ENCODE data around the gene UCN. TPM values are rescaled to one million over a fixed set of nuclear protein-coding genes. Genes with fewer than 3 reads are reported as not detected.
A peak's percentile ranks its signal among the peaks of the same experiment; 100 is the strongest.

The UCN gene
- total and polyA plus RNA-seq, 10 of the 15 experiments (the other 5 are each of a cell fraction or from before 2014, with no cell fraction given): 0.10 to 3.8 (median 1.1) TPM; not detected in 1

DNA sequence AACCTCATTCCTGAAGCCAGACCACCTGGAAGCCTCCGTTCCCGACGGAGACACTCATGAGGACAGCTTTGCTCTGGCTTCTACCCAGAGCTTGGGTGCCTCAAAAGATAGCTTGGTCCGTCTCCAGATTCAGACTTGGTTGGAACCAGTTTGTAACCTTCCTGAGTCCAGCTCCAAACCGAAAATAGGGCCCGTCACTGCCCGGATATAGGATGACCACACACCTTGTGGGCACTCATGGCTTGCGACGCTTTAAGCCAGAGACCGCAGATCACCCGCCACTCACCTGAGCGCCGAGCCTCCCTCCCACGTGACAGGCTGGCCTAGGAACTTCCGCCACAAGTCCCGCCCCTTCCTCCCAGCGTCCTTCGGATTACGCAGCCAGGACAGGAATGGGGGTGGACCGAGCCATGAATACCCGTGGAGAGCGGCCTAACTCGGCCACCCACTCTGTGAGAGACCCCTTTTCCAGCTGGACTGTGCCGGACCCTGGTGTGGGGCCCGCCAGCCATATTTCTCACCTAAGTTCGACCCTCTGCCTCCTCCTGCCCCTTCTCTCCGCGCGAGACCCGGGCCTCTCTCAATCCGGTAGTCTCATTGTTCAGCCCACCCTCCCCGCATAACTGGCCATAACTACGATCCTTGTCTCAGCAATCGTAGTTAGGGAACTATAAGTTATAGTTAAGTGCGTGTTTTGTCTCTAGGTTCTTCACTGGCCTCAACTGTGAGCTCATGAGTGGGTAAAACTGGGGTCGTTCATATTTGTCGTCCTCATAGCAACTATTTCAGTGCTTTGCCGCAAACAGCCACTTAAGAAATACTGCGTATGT lies 14.7 kb upstream of the UCN start, which contains the start of gene MPV17 (continued):
- TF ChIP-seq, protein P1, sequence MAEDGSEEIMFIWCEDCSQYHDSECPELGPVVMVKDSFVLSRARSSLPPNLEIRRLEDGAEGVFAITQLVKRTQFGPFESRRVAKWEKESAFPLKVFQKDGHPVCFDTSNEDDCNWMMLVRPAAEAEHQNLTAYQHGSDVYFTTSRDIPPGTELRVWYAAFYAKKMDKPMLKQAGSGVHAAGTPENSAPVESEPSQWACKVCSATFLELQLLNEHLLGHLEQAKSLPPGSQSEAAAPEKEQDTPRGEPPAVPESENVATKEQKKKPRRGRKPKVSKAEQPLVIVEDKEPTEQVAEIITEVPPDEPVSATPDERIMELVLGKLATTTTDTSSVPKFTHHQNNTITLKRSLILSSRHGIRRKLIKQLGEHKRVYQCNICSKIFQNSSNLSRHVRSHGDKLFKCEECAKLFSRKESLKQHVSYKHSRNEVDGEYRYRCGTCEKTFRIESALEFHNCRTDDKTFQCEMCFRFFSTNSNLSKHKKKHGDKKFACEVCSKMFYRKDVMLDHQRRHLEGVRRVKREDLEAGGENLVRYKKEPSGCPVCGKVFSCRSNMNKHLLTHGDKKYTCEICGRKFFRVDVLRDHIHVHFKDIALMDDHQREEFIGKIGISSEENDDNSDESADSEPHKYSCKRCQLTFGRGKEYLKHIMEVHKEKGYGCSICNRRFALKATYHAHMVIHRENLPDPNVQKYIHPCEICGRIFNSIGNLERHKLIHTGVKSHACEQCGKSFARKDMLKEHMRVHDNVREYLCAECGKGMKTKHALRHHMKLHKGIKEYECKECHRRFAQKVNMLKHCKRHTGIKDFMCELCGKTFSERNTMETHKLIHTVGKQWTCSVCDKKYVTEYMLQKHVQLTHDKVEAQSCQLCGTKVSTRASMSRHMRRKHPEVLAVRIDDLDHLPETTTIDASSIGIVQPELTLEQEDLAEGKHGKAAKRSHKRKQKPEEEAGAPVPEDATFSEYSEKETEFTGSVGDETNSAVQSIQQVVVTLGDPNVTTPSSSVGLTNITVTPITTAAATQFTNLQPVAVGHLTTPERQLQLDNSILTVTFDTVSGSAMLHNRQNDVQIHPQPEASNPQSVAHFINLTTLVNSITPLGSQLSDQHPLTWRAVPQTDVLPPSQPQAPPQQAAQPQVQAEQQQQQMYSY (CRISPR knock-in tag; IDR thresholded peaks at IDR 0.05): no peak
- TF ChIP-seq EP300 (IDR thresholded peaks at IDR 0.05; ENCODE audit: borderline replicate concordance in 1 of 2, control insufficient read depth in 1 of 2, low read depth in 2 of 2, low read length in 2 of 2) (0 out of 4 replicates have a peak, but pooled peaks of 1 of the 2 experiments have one; percentile 12), HDAC2 (IDR thresholded peaks at IDR 0.05) (no peak), PAX5 (IDR thresholded peaks at IDR 0.05; ENCODE audit: borderline replicate concordance, low read depth, low read length) (no peak; the same call in 1 of the 2 replicates), NFXL1 (IDR thresholded peaks at IDR 0.05; ENCODE audit: borderline replicate concordance) (no peak), NFYA (IDR thresholded peaks at IDR 0.05; ENCODE audit: borderline replicate concordance, low read depth, low read length) (no peak), IRF4 (IDR thresholded peaks at IDR 0.05; ENCODE audit: low read depth, low read length) (no peak), WRNIP1 (IDR thresholded peaks at IDR 0.05; ENCODE audit: borderline replicate concordance, low read depth, low read length) (no peak), ESRRA (IDR thresholded peaks at IDR 0.05; ENCODE audit: low read length) (no peak), SRF (IDR thresholded peaks at IDR 0.05; ENCODE audit: low read depth in 2 of 2, low read length in 2 of 2) (no peak), CREB1 (IDR thresholded peaks at IDR 0.05; ENCODE audit: low read depth) (peak; percentile 52; the same call in 1 of the 2 replicates), CBX3 (IDR thresholded peaks at IDR 0.05; ENCODE audit: borderline replicate concordance, low read depth) (no peak), POU2F2 (IDR thresholded peaks at IDR 0.05; ENCODE audit: borderline replicate concordance, low read depth, low read length) (peak; percentile 68; the same call in 2 of the 3 replicates), DPF2 (IDR thresholded peaks at IDR 0.05) (no peak), EZH2 (IDR thresholded peaks at IDR 0.05; ENCODE audit: borderline replicate concordance, control insufficient read depth, low read depth, low read length) (no peak), RAD21 (IDR thresholded peaks at IDR 0.05; ENCODE audit: insufficient read depth, low read depth, low read length) (no peak), BRCA1 (IDR thresholded peaks at IDR 0.05; ENCODE audit: low read depth, low read length) (no peak), ZZZ3 (IDR thresholded peaks at IDR 0.05; ENCODE audit: control insufficient read depth, insufficient read length, low read depth) (no peak)
- TF ChIP-seq, protein P2, sequence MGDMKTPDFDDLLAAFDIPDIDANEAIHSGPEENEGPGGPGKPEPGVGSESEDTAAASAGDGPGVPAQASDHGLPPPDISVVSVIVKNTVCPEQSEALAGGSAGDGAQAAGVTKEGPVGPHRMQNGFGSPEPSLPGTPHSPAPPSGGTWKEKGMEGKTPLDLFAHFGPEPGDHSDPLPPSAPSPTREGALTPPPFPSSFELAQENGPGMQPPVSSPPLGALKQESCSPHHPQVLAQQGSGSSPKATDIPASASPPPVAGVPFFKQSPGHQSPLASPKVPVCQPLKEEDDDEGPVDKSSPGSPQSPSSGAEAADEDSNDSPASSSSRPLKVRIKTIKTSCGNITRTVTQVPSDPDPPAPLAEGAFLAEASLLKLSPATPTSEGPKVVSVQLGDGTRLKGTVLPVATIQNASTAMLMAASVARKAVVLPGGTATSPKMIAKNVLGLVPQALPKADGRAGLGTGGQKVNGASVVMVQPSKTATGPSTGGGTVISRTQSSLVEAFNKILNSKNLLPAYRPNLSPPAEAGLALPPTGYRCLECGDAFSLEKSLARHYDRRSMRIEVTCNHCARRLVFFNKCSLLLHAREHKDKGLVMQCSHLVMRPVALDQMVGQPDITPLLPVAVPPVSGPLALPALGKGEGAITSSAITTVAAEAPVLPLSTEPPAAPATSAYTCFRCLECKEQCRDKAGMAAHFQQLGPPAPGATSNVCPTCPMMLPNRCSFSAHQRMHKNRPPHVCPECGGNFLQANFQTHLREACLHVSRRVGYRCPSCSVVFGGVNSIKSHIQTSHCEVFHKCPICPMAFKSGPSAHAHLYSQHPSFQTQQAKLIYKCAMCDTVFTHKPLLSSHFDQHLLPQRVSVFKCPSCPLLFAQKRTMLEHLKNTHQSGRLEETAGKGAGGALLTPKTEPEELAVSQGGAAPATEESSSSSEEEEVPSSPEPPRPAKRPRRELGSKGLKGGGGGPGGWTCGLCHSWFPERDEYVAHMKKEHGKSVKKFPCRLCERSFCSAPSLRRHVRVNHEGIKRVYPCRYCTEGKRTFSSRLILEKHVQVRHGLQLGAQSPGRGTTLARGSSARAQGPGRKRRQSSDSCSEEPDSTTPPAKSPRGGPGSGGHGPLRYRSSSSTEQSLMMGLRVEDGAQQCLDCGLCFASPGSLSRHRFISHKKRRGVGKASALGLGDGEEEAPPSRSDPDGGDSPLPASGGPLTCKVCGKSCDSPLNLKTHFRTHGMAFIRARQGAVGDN (IDR thresholded peaks at IDR 0.05): peak; percentile 73; the same call in 1 of the 2 replicates
- TF ChIP-seq, protein P3, sequence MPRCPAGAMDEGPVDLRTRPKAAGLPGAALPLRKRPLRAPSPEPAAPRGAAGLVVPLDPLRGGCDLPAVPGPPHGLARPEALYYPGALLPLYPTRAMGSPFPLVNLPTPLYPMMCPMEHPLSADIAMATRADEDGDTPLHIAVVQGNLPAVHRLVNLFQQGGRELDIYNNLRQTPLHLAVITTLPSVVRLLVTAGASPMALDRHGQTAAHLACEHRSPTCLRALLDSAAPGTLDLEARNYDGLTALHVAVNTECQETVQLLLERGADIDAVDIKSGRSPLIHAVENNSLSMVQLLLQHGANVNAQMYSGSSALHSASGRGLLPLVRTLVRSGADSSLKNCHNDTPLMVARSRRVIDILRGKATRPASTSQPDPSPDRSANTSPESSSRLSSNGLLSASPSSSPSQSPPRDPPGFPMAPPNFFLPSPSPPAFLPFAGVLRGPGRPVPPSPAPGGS (IDR thresholded peaks at IDR 0.05; ENCODE audit: borderline replicate concordance, insufficient read depth, low read depth, low read length, poor library complexity, severe bottlenecking): peak; percentile 72

Measured in GM12878 (cell line).